IMR-90 (cell line): Measurements from ENCODE around the gene MAFG. TPM values are rescaled to one million over a fixed set of nuclear protein-coding genes. Genes with fewer than 3 reads are reported as not detected.

Source experiments
- ATAC-seq: fragments of 200-7000 bp; cut with Tn5 transposase; 2 replicates; pipeline ENCODE4 v1.9.1; 2020; ENCODE audit warnings: low read depth, mild to moderate bottlenecking, moderate library complexity
- BruUV-seq: library from RNA; stranded (reverse); fragments of 400-500 nt; replicated peaks from 2 replicates; lab custom pipeline; 2021; lab: Mats Ljungman, UMichigan
- CTCF ChIA-PET: fragments of 300-600 bp; formaldehyde crosslinking; extraction: SDS; loops from one replicate; lab custom pipeline; 2021; ENCODE audit warnings: antibody characterized with exemption; lab: Yijun Ruan, JAX
- POLR2A ChIA-PET: fragments of 300-600 bp; sonication (Branson Sonifier 250); formaldehyde crosslinking; loops from one replicate; lab custom pipeline; 2022; ENCODE audit warnings: antibody characterized with exemption; ENCODE audit not compliant: unreplicated experiment; lab: Charles Lee
- DNase-seq: peaks from one replicate; pipeline ENCODE4 v3.0.0; 2013
- H2AFZ ChIP-seq: replicated peaks from 2 replicates; pipeline ENCODE3; 2013; ENCODE audit warnings: low read length, mild to moderate bottlenecking; ENCODE audit not compliant: poor library complexity
- H2AK5ac ChIP-seq: 2 replicates; pipeline ENCODE4 v1.6.1; 2013; ENCODE audit warnings: low read depth, low read length, inconsistent platforms
- H2AK9ac ChIP-seq: replicated peaks from 2 replicates; pipeline ENCODE3; 2013; ENCODE audit warnings: mild to moderate bottlenecking, low read depth, low read length, moderate library complexity; ENCODE audit not compliant: poor library complexity
- H2BK120ac ChIP-seq: 2 replicates; pipeline ENCODE4 v1.6.1; 2013; ENCODE audit warnings: low read depth, low read length, inconsistent platforms
- H2BK15ac ChIP-seq: 3 replicates; pipeline ENCODE4 v1.6.1; 2013; ENCODE audit warnings: low read depth, low read length, inconsistent platforms
- H2BK20ac ChIP-seq: 2 replicates; pipeline ENCODE4 v1.6.1; 2013; ENCODE audit warnings: low read depth, mild to moderate bottlenecking, inconsistent platforms, low read length, moderate library complexity
- H2BK5ac ChIP-seq: 2 replicates; pipeline ENCODE4 v1.6.1; 2013; ENCODE audit warnings: mild to moderate bottlenecking, low read depth, low read length, inconsistent platforms; ENCODE audit not compliant: poor library complexity, severe bottlenecking
- H3K14ac ChIP-seq: replicated peaks from 2 replicates; pipeline ENCODE4 v1.6.1; 2013; ENCODE audit warnings: low read depth, low read length, inconsistent platforms
- H3K18ac ChIP-seq: 2 replicates; pipeline ENCODE4 v1.6.1; 2013; ENCODE audit warnings: low read depth, low read length, control low read depth
- H3K23ac ChIP-seq: 2 replicates; pipeline ENCODE4 v1.6.1; 2013; ENCODE audit warnings: low read depth, low read length, inconsistent platforms
- H3K27ac ChIP-seq: 2 replicates; pipeline ENCODE4 v1.5.1; 2013; ENCODE audit warnings: mild to moderate bottlenecking, control low read depth, low read length; ENCODE audit not compliant: insufficient read depth
- H3K27me3 ChIP-seq: 2 replicates; pipeline ENCODE4 v1.6.1; 2013; ENCODE audit warnings: low read length; ENCODE audit not compliant: control insufficient read depth, insufficient read depth
- H3K36me3 ChIP-seq: 2 replicates; pipeline ENCODE4 v1.6.1; 2013; ENCODE audit warnings: low read length, mixed read lengths; ENCODE audit not compliant: control insufficient read depth, insufficient read depth
- H3K4ac ChIP-seq: 2 replicates; pipeline ENCODE4 v1.6.1; 2013; ENCODE audit warnings: low read depth, low read length, inconsistent platforms
- H3K4me1 ChIP-seq: 2 replicates; pipeline ENCODE4 v1.6.1; 2013; ENCODE audit warnings: low read length, mixed read lengths; ENCODE audit not compliant: control insufficient read depth, insufficient read depth
- H3K4me2 ChIP-seq: 2 replicates; pipeline ENCODE4 v1.6.1; 2013; ENCODE audit warnings: low read depth, mild to moderate bottlenecking, control low read depth, low read length, moderate library complexity
- H3K4me3 ChIP-seq: 2 replicates; pipeline ENCODE4 v1.5.1; 2013; ENCODE audit warnings: low read depth, mild to moderate bottlenecking, control low read depth, low read length, moderate library complexity; ENCODE audit not compliant: insufficient read depth
- H3K56ac ChIP-seq: 2 replicates; pipeline ENCODE4 v1.6.1; 2013; ENCODE audit warnings: low read length, inconsistent platforms; ENCODE audit not compliant: insufficient read depth; ENCODE audit errors: extremely low read depth
- H3K79me1 ChIP-seq, 2 experiments: 2 replicates each; pipeline ENCODE4 v1.6.1; 2013; ENCODE audit warnings: low read length in 2 of 2, inconsistent platforms in 1 of 2, low read depth in 1 of 2
- H3K9ac ChIP-seq: 2 replicates; pipeline ENCODE4 v1.6.1; 2013; ENCODE audit warnings: low read depth, low read length, control low read depth
- H3K9me1 ChIP-seq: 2 replicates; pipeline ENCODE4 v1.6.1; 2013; ENCODE audit warnings: low read length, inconsistent platforms; ENCODE audit not compliant: insufficient read depth
- H3K9me3 ChIP-seq: 2 replicates; pipeline ENCODE4 v1.6.1; 2013; ENCODE audit warnings: low read length; ENCODE audit not compliant: control insufficient read depth, insufficient read depth
- H4K20me1 ChIP-seq: 2 replicates; pipeline ENCODE4 v1.6.1; 2013; ENCODE audit warnings: low read length, inconsistent platforms; ENCODE audit not compliant: insufficient read depth
- H4K5ac ChIP-seq: 2 replicates; pipeline ENCODE4 v1.6.1; 2013; ENCODE audit warnings: mild to moderate bottlenecking, low read depth, low read length, control low read depth
- H4K8ac ChIP-seq, 2 experiments: 2 replicates each; pipeline ENCODE4 v1.6.1; 2013; ENCODE audit warnings: low read depth in 2 of 2, low read length in 2 of 2, control low read depth in 1 of 2, inconsistent platforms in 1 of 2
- H4K91ac ChIP-seq: 2 replicates; pipeline ENCODE4 v1.6.1; 2013; ENCODE audit warnings: low read depth, low read length, inconsistent platforms; ENCODE audit not compliant: insufficient read depth
- RAD21 ChIP-seq: IDR thresholded peaks from 2 replicates; pipeline ENCODE4 v1.6.1; 2012; ENCODE audit warnings: low read length, improper control_type of control experiment
- WGBS, 2 experiments: methylation state at CpG; one replicate each; pipeline versions ENCODE4 v1.1.5 to v1.1.7; 2013; ENCODE audit warnings: missing lambda C conversion rate in 2 of 2; ENCODE audit not compliant: insufficient read length in 1 of 2; ENCODE audit errors: extremely low coverage in 2 of 2; 5-methylcytosine and 5-hydroxymethylcytosine counted together
- dilution Hi-C: fragments of 300-500 bp; cut with HindIII; formaldehyde crosslinking; loops from one replicate; pipeline ENCODE4 v1.14.3; 2018; ENCODE audit warnings: low sequenced_read_pairs; ENCODE audit not compliant: unreplicated experiment
- in situ Hi-C: fragments of 300-500 bp; cut with MboI; formaldehyde crosslinking; loops from 3 replicates; pipeline ENCODE4 v1.14.3; 2019; ENCODE audit warnings: low sequenced_read_pairs, inconsistent platforms, mixed read lengths
- intact Hi-C: fragments of 100-400 bp; cut with micrococcal nuclease; formaldehyde crosslinking; loops from 2 replicates; pipeline ENCODE4 v1.10.0; 2022
- polyA plus RNA-seq, 3 experiments: library from polyadenylated mRNA; depleted of rRNA; stranded (reverse); fragments of >200 nt; gene quantifications; 2 replicates each; pipeline ENCODE4 v1.2.3, GENCODE V29; 2012; ENCODE audit warnings: low replicate concordance in 1 of 3
- total RNA-seq: library from RNA; depleted of rRNA; stranded (reverse); fragments of >200 nt; gene quantifications from 2 replicates; pipeline ENCODE4 v1.2.3, GENCODE V29; 2012

The MAFG gene
- total and polyA plus RNA-seq, 2 of the 4 experiments (the other 2 are of a cell fraction) = 6.1 to 15.4 TPM

DNA sequence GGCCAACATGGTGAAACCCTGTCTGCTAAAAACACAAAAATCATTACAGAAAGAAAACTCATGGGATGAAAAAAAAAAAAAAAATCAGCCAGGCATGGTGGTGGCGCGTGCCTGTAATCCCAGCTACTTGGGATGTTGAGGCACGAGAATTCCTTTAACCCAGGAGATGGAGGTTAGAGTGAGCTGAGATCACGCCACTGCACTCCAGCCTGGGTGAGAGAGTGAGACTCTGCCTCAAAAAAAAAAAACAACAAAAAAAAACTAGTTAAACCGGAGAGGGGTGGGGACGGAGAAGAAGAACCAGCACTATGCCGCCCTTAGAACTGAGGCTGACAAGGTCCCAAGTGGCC lies 40.8 kb upstream of the MAFG start:
- peak overlapping the region; percentile 82 for H2AFZ ChIP-seq
- BruUV-seq = no TSS peak
- H2BK20ac ChIP-seq = peak overlapping the region; percentile 33; the same call in 1 of the 2 replicates
- peaks cover 4% of the 10 kb centered on the region for H3K27me3 ChIP-seq
- no peak overlapping the region for H3K23ac ChIP-seq
- peak overlapping the region in 1 of 2 experiments; percentile 72; a peak in 1 of 4 replicates for H4K8ac ChIP-seq
- H3K27ac ChIP-seq = no peak overlapping the region
- POLR2A ChIA-PET = no interaction called here
- peak overlapping the region; percentile 4; the same call in 1 of the 2 replicates for H2AK5ac ChIP-seq
- dilution Hi-C loops (no loop called here), intact Hi-C loops (loop anchor here (10.0 kb wide), 1 partner anchor 186 kb away; no protein-coding TSS in a partner anchor), in situ Hi-C loops (loop anchor here (5.0 kb wide), 1 partner anchor 49 kb away; no protein-coding TSS in a partner anchor)
- CTCF ChIA-PET = interaction anchor here (1.6 kb wide), 1 partner anchor 9 kb away, joined by 7 read pairs; no protein-coding TSS in a partner anchor
- no peaks in the 10 kb centered on the region; the same call in 1 of the 2 replicates for H3K9me1 ChIP-seq
- peak overlapping the region; percentile 86; the same call in 1 of the 2 replicates for H3K4me2 ChIP-seq
- peaks cover 9% of the 10 kb centered on the region; the same call in 1 of the 2 replicates for H3K4me1 ChIP-seq
- no peak overlapping the region for H2BK5ac ChIP-seq
- H3K4ac ChIP-seq = peak overlapping the region; percentile 42
- H4K91ac ChIP-seq = no peak overlapping the region
- DNase-seq = no peak
- peak overlapping the region; percentile 90; the same call in 1 of the 2 replicates for H4K5ac ChIP-seq
- H3K36me3 ChIP-seq = no peaks in the 10 kb centered on the region
- H2BK15ac ChIP-seq = no peak overlapping the region; the same call in 2 of the 3 replicates
- H3K79me1 ChIP-seq = no peaks in the 10 kb centered on the region
- H3K14ac ChIP-seq = no peak overlapping the region
- no peak overlapping the region for H3K4me3 ChIP-seq
- TF ChIP-seq RAD21 = no peak
- no peak overlapping the region for H2AK9ac ChIP-seq
- H3K9me3 ChIP-seq = peaks cover under 1% of the 10 kb centered on the region
- peak overlapping the region; percentile 90; the same call in 1 of the 2 replicates for H3K18ac ChIP-seq
- no peak for ATAC-seq
- no peak overlapping the region for H3K56ac ChIP-seq
- H3K9ac ChIP-seq = no peak overlapping the region
- H2BK120ac ChIP-seq = no peak overlapping the region
- H4K20me1 ChIP-seq = no peaks in the 10 kb centered on the region
- 92% methylated on average over 2 of the region's 7 CpGs; no CpG with 5 or more reads in 1 of the 2 experiments for WGBS, 2 experiments
